GM21619 (cell line): Measurements from ENCODE around the gene DCLK2.

Experiments
- ATAC-seq: cut with Tn5 transposase; IDR thresholded peaks from one replicate; pipeline ENCODE4 v1.9.1; 2021; ENCODE audit not compliant: unreplicated experiment

Gene DCLK2

GRCh38 chr4:150235317-150235716 lies 157.1 kb downstream of the DCLK2 start:
- ATAC-seq = no peak

- ATAC-seq = no peak
Observed at GRCh38 chr4:150235808-150236271, 157.6 kb downstream of the DCLK2 start.

- ATAC-seq = no peak
Observed at GRCh38 chr4:150236626-150237025, 158.4 kb downstream of the DCLK2 start.

- no peak for ATAC-seq
Observed at GRCh38 chr4:150237110-150237872, 159.0 kb downstream of the DCLK2 start.

GRCh38 chr4:150238591-150238990 lies 160.3 kb downstream of the DCLK2 start:
- no peak for ATAC-seq

GRCh38 chr4:150240011-150240410 lies 161.8 kb downstream of the DCLK2 start:
- no peak for ATAC-seq

- ATAC-seq = peak; percentile 56
Observed at GRCh38 chr4:150242820-150243458, 164.7 kb downstream of the DCLK2 start.

GRCh38 chr4:150243932-150244331 lies 165.7 kb downstream of the DCLK2 start:
- ATAC-seq = no peak

GRCh38 chr4:150244600-150244999 lies 166.4 kb downstream of the DCLK2 start:
- ATAC-seq = no peak

- ATAC-seq = no peak
Observed at GRCh38 chr4:150247184-150247583, 168.9 kb downstream of the DCLK2 start.

- no peak for ATAC-seq
Observed at GRCh38 chr4:150248181-150248580, 169.9 kb downstream of the DCLK2 start.

GRCh38 chr4:150250293-150250997 lies 172.2 kb downstream of the DCLK2 start:
- ATAC-seq = no peak

GRCh38 chr4:150250998-150251651 lies 172.9 kb downstream of the DCLK2 start:
- no peak for ATAC-seq

GRCh38 chr4:150251752-150252190 lies 173.5 kb downstream of the DCLK2 start:
- no peak for ATAC-seq

GRCh38 chr4:150252306-150252705 lies 174.1 kb downstream of the DCLK2 start:
- ATAC-seq = no peak

GRCh38 chr4:150252741-150253140 lies 174.5 kb downstream of the DCLK2 start:
- no peak for ATAC-seq

- no peak for ATAC-seq
Observed at GRCh38 chr4:150253416-150253815, 175.2 kb downstream of the DCLK2 start.

- ATAC-seq = no peak
Observed at GRCh38 chr4:150253965-150254630, 175.9 kb downstream of the DCLK2 start.

GRCh38 chr4:150255610-150256224 lies 177.5 kb downstream of the DCLK2 start:
- ATAC-seq = no peak

GRCh38 chr4:150256225-150256620 lies 178.0 kb downstream of the DCLK2 start:
- ATAC-seq = no peak
